Tibial nerve (tissue), 4 donors: ENCODE data around the gene ITGAV. TPM values are rescaled to one million over a fixed set of nuclear protein-coding genes. Genes with fewer than 3 reads are reported as not detected.
A peak's percentile ranks its signal among the peaks of the same experiment; 100 is the strongest.

Experiments used
- DNase-seq, 2 donors: peaks; one replicate each; pipeline ENCODE4 v3.0.0-alpha.2; 2019; ENCODE audit warnings: low spot score in 2 of 2
- H3K27ac ChIP-seq, 4 donors: fragments of 200-600 bp; sonication (generic) in 3 of 4; one replicate each; pipeline ENCODE4 v1.5.1; 2017 to 2019; ENCODE audit warnings: mild to moderate bottlenecking in 1 of 4
- H3K27me3 ChIP-seq, 2 donors: fragments of 200-600 bp; sonication (generic) in 1 of 2; one replicate each; pipeline versions ENCODE4 v1.5.1 to v1.6.0; 2017 to 2019
- H3K36me3 ChIP-seq, 3 donors: fragments of 200-600 bp; sonication (generic); one replicate each; pipeline ENCODE4 v1.5.1; 2018 to 2019
- H3K4me1 ChIP-seq, 4 donors: fragments of 200-600 bp; sonication (generic) in 3 of 4; one replicate each; pipeline ENCODE4 v1.5.1; 2017 to 2019
- H3K4me3 ChIP-seq, 4 donors: fragments of 200-600 bp; sonication (generic) in 3 of 4; one replicate each; pipeline ENCODE4 v1.5.1; 2017 to 2019; ENCODE audit warnings: mild to moderate bottlenecking in 1 of 4, moderate library complexity in 1 of 4
- H3K9me3 ChIP-seq, 4 donors: fragments of 200-600 bp; sonication (generic) in 3 of 4; one replicate each; pipeline ENCODE4 v1.5.1; 2017 to 2019
- EP300 ChIP-seq, 2 donors: sonication (generic); formaldehyde crosslinking; IDR thresholded peaks; one replicate each; pipeline ENCODE4 v1.6.1; 2017; ENCODE audit warnings: antibody characterized with exemption in 2 of 2, mild to moderate bottlenecking in 1 of 2
- POLR2A ChIP-seq, 2 donors: fragments of 450-650 bp; IDR thresholded peaks; one replicate each; pipeline ENCODE4 v1.6.1; 2017; ENCODE audit warnings: antibody characterized with exemption in 2 of 2, mild to moderate bottlenecking in 2 of 2, moderate library complexity in 2 of 2
- WGBS, 2 donors: methylation state at CpG; one replicate each; pipeline ENCODE4 v1.1.5; 2018; 5-methylcytosine and 5-hydroxymethylcytosine counted together
- total RNA-seq, 4 donors: library from RNA; depleted of rRNA; stranded (reverse); fragments of >200 nt; gene quantifications; one replicate each; pipeline ENCODE4 v1.1.0, GENCODE V29; 2016
- TF ChIP-seq, protein P1 (sequence below), 5 experiments: fragments of 200-600 bp in 3 of 5; fragments of 450-650 bp in 2 of 5; sonication (generic) in 3 of 5; IDR thresholded peaks; one replicate each; pipeline ENCODE4 v1.5.1; 2016 to 2019; ENCODE audit warnings: antibody characterized with exemption in 5 of 5, mild to moderate bottlenecking in 3 of 5, moderate library complexity in 2 of 5

ITGAV gene
- total RNA-seq, 4 donors from 2014 or later, result 97.1 to 114 (median 100) TPM

DNA sequence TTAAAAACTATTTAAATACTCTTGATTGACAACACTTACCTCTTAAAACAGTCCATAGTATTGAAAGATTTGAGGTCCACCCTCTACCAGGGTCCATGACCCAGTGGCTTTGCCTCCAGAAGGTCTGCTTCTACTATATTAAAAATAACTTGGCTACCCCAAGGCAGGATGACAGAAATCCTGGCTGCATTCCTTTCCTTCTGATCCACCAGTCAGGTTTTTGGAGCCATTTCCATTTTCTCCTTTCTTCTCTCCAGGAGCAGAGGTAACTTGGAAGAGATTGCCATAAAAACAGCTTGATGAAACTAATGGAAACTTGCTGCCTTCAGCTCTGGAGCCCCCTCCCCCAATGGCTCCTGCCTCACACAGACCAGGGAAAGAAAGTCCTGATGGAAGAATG lies 101.4 kb downstream of the ITGAV start:
- Histone ChIP-seq H3K27me3 (no peaks in the 10 kb centered on the region), H3K36me3 (no peaks in the 10 kb centered on the region), H3K9me3 (peaks cover 0 to 17% (median 0%) of the 10 kb centered on the region in 4 donors), H3K4me3 (no peak overlapping the region), H3K27ac (no peak overlapping the region), H3K4me1 (peaks cover 0 to 18% (median 2%) of the 10 kb centered on the region in 4 donors)
- TF ChIP-seq EP300 (IDR thresholded peaks at IDR 0.05) (no peak), POLR2A (IDR thresholded peaks at IDR 0.05) (no peak)
- TF ChIP-seq, protein P1, sequence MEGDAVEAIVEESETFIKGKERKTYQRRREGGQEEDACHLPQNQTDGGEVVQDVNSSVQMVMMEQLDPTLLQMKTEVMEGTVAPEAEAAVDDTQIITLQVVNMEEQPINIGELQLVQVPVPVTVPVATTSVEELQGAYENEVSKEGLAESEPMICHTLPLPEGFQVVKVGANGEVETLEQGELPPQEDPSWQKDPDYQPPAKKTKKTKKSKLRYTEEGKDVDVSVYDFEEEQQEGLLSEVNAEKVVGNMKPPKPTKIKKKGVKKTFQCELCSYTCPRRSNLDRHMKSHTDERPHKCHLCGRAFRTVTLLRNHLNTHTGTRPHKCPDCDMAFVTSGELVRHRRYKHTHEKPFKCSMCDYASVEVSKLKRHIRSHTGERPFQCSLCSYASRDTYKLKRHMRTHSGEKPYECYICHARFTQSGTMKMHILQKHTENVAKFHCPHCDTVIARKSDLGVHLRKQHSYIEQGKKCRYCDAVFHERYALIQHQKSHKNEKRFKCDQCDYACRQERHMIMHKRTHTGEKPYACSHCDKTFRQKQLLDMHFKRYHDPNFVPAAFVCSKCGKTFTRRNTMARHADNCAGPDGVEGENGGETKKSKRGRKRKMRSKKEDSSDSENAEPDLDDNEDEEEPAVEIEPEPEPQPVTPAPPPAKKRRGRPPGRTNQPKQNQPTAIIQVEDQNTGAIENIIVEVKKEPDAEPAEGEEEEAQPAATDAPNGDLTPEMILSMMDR (IDR thresholded peaks at IDR 0.05), result no peak
- DNase-seq, result no peak

DNA sequence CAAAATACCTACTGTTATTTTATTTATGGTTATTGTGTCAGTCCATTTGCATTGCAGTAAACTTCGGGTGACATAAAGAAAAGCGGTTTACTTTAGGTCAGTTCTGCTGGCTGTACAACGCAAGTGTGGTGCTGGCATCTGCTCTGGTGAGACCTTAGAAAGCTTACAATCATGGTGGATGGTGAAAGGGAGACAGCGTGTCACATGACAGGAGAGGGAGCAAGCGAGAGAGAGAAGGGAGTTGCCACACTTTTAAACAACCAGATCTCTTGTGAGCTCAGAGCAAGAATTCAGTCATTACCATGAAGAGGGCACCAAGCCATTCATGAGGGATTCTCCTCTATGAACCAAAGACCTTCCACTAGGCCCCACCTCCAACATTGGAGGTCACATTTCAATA lies 102.0 kb downstream of the ITGAV start:
- H3K27me3 ChIP-seq, result no peaks in the 10 kb centered on the region
- peaks cover 0 to 18% (median 2%) of the 10 kb centered on the region in 4 donors for H3K4me1 ChIP-seq
- H3K36me3 ChIP-seq, result no peaks in the 10 kb centered on the region
- H3K9me3 ChIP-seq, result peaks cover 0 to 12% (median 0%) of the 10 kb centered on the region in 4 donors
- DNase-seq, result no peak
- 90 to 91% methylated on average over 5 of the region's 5 CpGs for WGBS, 2 donors
- TF ChIP-seq EP300 (IDR thresholded peaks at IDR 0.05) (no peak), POLR2A (IDR thresholded peaks at IDR 0.05) (no peak)
- TF ChIP-seq, protein P1 (IDR thresholded peaks at IDR 0.05), result no peak
- H3K4me3 ChIP-seq, result no peak overlapping the region
- no peak overlapping the region for H3K27ac ChIP-seq

DNA sequence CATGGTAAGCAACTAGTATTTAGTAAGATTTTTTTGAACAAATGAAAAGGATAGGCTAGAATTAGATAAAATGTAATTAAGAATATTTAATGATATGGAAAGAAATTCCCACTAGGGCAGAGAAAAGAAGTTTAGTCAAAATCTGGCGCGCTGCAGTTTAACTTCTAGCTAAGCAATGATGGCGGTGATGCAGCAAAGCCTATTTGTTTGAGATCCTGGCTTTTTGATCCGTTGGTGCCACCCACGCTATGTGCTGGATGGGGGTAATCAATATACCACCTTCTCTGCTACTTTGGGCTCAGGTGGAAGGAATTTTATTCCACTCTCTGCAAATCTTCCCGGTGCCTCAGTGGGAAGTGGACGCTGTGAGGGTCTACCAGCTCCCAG lies 103.6 kb downstream of the ITGAV start:
- Histone ChIP-seq H3K4me3 (peak overlapping the region; percentile 45 to 80 (median 56)), H3K36me3 (no peaks in the 10 kb centered on the region), H3K4me1 (peaks cover 0 to 18% (median 2%) of the 10 kb centered on the region in 4 donors), H3K27ac (peak overlapping the region in 2 of 4 donors; percentile 65 to 71), H3K9me3 (no peaks in the 10 kb centered on the region), H3K27me3 (no peaks in the 10 kb centered on the region)
- no peak for DNase-seq
- TF ChIP-seq POLR2A (IDR thresholded peaks at IDR 0.05) (no peak), EP300 (IDR thresholded peaks at IDR 0.05) (no peak)
- TF ChIP-seq, protein P1 (IDR thresholded peaks at IDR 0.05), result no peak
- 40 to 42% methylated on average over 7 of the region's 7 CpGs for WGBS, 2 donors

DNA sequence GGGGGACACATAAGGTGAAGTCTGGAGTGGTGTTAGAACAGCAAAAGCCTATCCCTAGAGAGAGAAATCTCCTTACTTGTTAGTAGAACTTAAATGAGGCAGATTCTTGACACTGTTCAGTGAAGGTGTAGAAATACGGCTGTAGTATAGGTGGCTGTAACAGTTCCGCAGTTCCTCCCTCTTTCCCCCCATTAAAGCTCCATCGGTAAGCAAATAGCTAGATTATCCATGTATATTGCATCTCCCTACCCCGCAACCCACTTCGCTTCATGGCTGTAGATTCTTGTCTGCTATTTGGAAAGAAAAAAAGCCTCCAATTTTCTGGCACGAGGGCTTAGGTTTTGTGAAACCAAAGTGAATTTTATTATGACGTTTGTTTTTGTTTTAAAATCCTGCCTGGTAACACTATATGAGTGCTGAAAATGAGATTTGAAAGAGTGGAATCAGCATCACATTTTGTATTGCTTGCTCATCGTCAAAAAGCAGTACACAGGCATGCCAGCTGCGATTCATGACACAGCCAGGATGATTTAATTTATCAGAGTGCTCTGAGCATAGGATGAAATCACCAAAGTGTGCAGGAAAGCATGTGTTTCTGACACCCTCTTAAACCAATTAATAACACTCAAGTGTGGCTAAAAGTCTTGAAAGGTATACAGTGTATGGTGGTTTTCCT lies 105.4 kb downstream of the ITGAV start:
- TF ChIP-seq EP300 (IDR thresholded peaks at IDR 0.05) (no peak), POLR2A (IDR thresholded peaks at IDR 0.05) (no peak)
- TF ChIP-seq, protein P1 (IDR thresholded peaks at IDR 0.05), result no peak
- H3K4me3 ChIP-seq, result peak overlapping the region in 2 of 4 donors; percentile 14 to 66
- H3K27ac ChIP-seq, result peak overlapping the region in 1 of 4 donors; percentile 71
- no peaks in the 10 kb centered on the region for H3K27me3 ChIP-seq
- DNase-seq, result no peak
- peaks cover 0 to 18% (median 2%) of the 10 kb centered on the region in 4 donors for H3K4me1 ChIP-seq
- 34 to 35% methylated on average over 9 of the region's 9 CpGs for WGBS, 2 donors
- H3K36me3 ChIP-seq, result no peaks in the 10 kb centered on the region
- no peaks in the 10 kb centered on the region for H3K9me3 ChIP-seq

DNA sequence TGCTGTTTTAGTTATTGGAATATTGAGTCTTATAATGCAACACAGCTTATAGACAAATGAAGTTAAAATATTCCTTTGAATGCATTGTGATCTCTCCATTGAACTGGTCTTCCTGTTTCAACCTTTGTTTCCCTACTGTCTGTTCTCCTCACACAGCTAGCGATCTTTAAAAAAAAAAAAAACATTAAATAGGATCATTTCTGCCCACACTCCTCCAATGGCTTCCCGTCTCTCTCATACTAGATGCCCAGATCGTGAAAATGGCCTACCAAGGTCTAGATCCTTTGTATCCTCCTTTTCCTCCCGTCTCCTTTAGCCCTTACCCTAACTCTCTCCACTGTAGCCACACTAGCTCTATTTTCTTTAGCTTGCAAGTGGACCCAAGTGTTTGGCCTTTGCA lies 106.4 kb downstream of the ITGAV start:
- 90 to 95% methylated on average over 4 of the region's 4 CpGs for WGBS, 2 donors
- H3K4me3 ChIP-seq, result no peak overlapping the region
- peaks cover 0 to 18% (median 2%) of the 10 kb centered on the region in 4 donors for H3K4me1 ChIP-seq
- TF ChIP-seq POLR2A (IDR thresholded peaks at IDR 0.05) (no peak), EP300 (IDR thresholded peaks at IDR 0.05) (no peak)
- TF ChIP-seq, protein P1 (IDR thresholded peaks at IDR 0.05), result no peak
- no peaks in the 10 kb centered on the region for H3K27me3 ChIP-seq
- H3K27ac ChIP-seq, result no peak overlapping the region
- H3K9me3 ChIP-seq, result no peaks in the 10 kb centered on the region
- no peak for DNase-seq
- no peaks in the 10 kb centered on the region for H3K36me3 ChIP-seq
